ENCODE results near the gene KLRF1.

The KLRF1 gene

GRCh38 chr12:9856151-9856550 lies 28.9 kb downstream of the KLRF1 start:
- DNase-seq (ENCODE audit: low read depth) = no peak
- H3K4me3 ChIP-seq (ENCODE audit: low read depth, low read length) = no peak overlapping the region
- no peak for TF ChIP-seq CTCF (conservative IDR thresholded peaks at IDR 0.05; ENCODE audit: low read depth, low read length)

- H3K4me3 ChIP-seq (ENCODE audit: low read depth, low read length) = no peak overlapping the region
- no peak for TF ChIP-seq CTCF (conservative IDR thresholded peaks at IDR 0.05; ENCODE audit: low read depth, low read length)
- DNase-seq (ENCODE audit: low read depth) = no peak
These were observed 29.6 kb downstream of the KLRF1 start for GRCh38 chr12:9856894-9857293.

GRCh38 chr12:9858135-9858534 lies 30.9 kb downstream of the KLRF1 start:
- DNase-seq (ENCODE audit: low read depth) = no peak
- H3K4me3 ChIP-seq (ENCODE audit: low read depth, low read length) = no peak overlapping the region
- TF ChIP-seq CTCF (conservative IDR thresholded peaks at IDR 0.05; ENCODE audit: low read depth, low read length) = no peak

GRCh38 chr12:9864913-9865675 lies 37.8 kb downstream of the KLRF1 start:
- no peak for DNase-seq (ENCODE audit: low read depth)
- peak overlapping the region; percentile 35 for H3K4me3 ChIP-seq (ENCODE audit: low read depth, low read length)
- no peak for TF ChIP-seq CTCF (conservative IDR thresholded peaks at IDR 0.05; ENCODE audit: low read depth, low read length)

- H3K4me3 ChIP-seq (ENCODE audit: low read depth, low read length) = peak overlapping the region; percentile 51
- DNase-seq (ENCODE audit: low read depth) = no peak
- no peak for TF ChIP-seq CTCF (conservative IDR thresholded peaks at IDR 0.05; ENCODE audit: low read depth, low read length)
These were observed 39.6 kb downstream of the KLRF1 start for GRCh38 chr12:9866860-9867269.

- TF ChIP-seq CTCF (conservative IDR thresholded peaks at IDR 0.05; ENCODE audit: low read depth, low read length) = no peak
- DNase-seq (ENCODE audit: low read depth) = no peak
- peak overlapping the region; percentile 51 for H3K4me3 ChIP-seq (ENCODE audit: low read depth, low read length)
These were observed 40.2 kb downstream of the KLRF1 start for GRCh38 chr12:9867531-9867930.

- DNase-seq (ENCODE audit: low read depth) = peak; percentile 29
- peak overlapping the region; percentile 51 for H3K4me3 ChIP-seq (ENCODE audit: low read depth, low read length)
- TF ChIP-seq CTCF (conservative IDR thresholded peaks at IDR 0.05; ENCODE audit: low read depth, low read length) = no peak
These were observed 41.1 kb downstream of the KLRF1 start for GRCh38 chr12:9868311-9868801.
